Astrocyte (in vitro differentiated cells and primary cell): ENCODE data around the gene ZNHIT3. TPM values are rescaled to one million over a fixed set of nuclear protein-coding genes. Genes with fewer than 3 reads are reported as not detected.
A peak's percentile ranks its signal among the peaks of the same experiment; 100 is the strongest.

ENCODE experiments used
- DNase-seq: peaks from one replicate; pipeline ENCODE4 v3.0.0-alpha.2; 2010; ENCODE audit warnings: low read depth
- FAIRE-seq: peaks from 2 replicates; lab custom pipeline; 2011; peaks lifted over from hg19 to GRCh38; lab: Jason Lieb, UNC
- H2AFZ ChIP-seq: 2 replicates; pipeline ENCODE4 v1.6.0; 2012; ENCODE audit warnings: low read depth, low read length, inconsistent platforms
- H3K27ac ChIP-seq: 2 replicates; pipeline ENCODE4 v1.5.1; 2011; ENCODE audit warnings: low read depth, low read length, inconsistent platforms
- H3K27me3 ChIP-seq: 2 replicates; pipeline ENCODE4 v1.6.0; 2011; ENCODE audit warnings: low read length, inconsistent platforms; ENCODE audit not compliant: insufficient read depth
- H3K36me3 ChIP-seq: 2 replicates; pipeline ENCODE4 v1.5.1; 2011; ENCODE audit warnings: low read length, inconsistent platforms; ENCODE audit not compliant: insufficient read depth
- H3K4me1 ChIP-seq: 2 replicates; pipeline ENCODE4 v1.5.1; 2011; ENCODE audit warnings: low read length, inconsistent platforms; ENCODE audit not compliant: insufficient read depth
- H3K4me2 ChIP-seq: 2 replicates; pipeline ENCODE4 v1.6.0; 2012; ENCODE audit warnings: low read length, inconsistent platforms
- H3K4me3 ChIP-seq: 2 replicates; pipeline ENCODE4 v1.5.1; 2011; ENCODE audit warnings: low read depth, mild to moderate bottlenecking, low read length, inconsistent platforms; ENCODE audit not compliant: insufficient read depth
- H3K79me2 ChIP-seq: 2 replicates; pipeline ENCODE4 v1.6.0; 2012; ENCODE audit warnings: mild to moderate bottlenecking, low read length, inconsistent platforms; ENCODE audit not compliant: insufficient read depth
- H3K9ac ChIP-seq: 2 replicates; pipeline ENCODE4 v1.6.0; 2012; ENCODE audit warnings: mild to moderate bottlenecking, low read length, inconsistent platforms
- H3K9me3 ChIP-seq: 2 replicates; pipeline ENCODE4 v1.5.1; 2012; ENCODE audit warnings: low read depth, mild to moderate bottlenecking, low read length, inconsistent platforms; ENCODE audit not compliant: insufficient read depth
- H4K20me1 ChIP-seq: 2 replicates; pipeline ENCODE4 v1.6.0; 2012; ENCODE audit warnings: low read length, inconsistent platforms; ENCODE audit not compliant: insufficient read depth
- H3K27ac Mint-ChIP-seq: one replicate; pipeline ENCODE4 v1.8.0; 2021; ENCODE audit warnings: mild to moderate bottlenecking, mixed read lengths; ENCODE audit not compliant: unreplicated experiment
- H3K27me3 Mint-ChIP-seq: one replicate; pipeline ENCODE4 v1.8.0; 2021; ENCODE audit warnings: low read depth, mixed read lengths; ENCODE audit not compliant: unreplicated experiment
- H3K36me3 Mint-ChIP-seq: one replicate; pipeline ENCODE4 v1.8.0; 2021; ENCODE audit warnings: low read depth, mixed read lengths; ENCODE audit not compliant: unreplicated experiment
- H3K4me1 Mint-ChIP-seq: one replicate; pipeline ENCODE4 v1.8.0; 2021; ENCODE audit warnings: low read depth, mixed read lengths; ENCODE audit not compliant: unreplicated experiment
- H3K4me3 Mint-ChIP-seq: one replicate; pipeline ENCODE4 v1.8.0; 2021; ENCODE audit warnings: mild to moderate bottlenecking, moderate library complexity, mixed read lengths; ENCODE audit not compliant: unreplicated experiment
- H3K9me3 Mint-ChIP-seq: one replicate; pipeline ENCODE4 v1.8.0; 2021; ENCODE audit warnings: mild to moderate bottlenecking, mixed read lengths; ENCODE audit not compliant: unreplicated experiment
- CTCF ChIP-seq: IDR thresholded peaks from 2 replicates; pipeline ENCODE4 v1.5.1; 2011; ENCODE audit warnings: low read depth, mild to moderate bottlenecking, inconsistent platforms, low read length, moderate library complexity; ENCODE audit not compliant: insufficient read depth
- EZH2 ChIP-seq: IDR thresholded peaks from 2 replicates; pipeline ENCODE4 v1.6.1; 2012; ENCODE audit warnings: mild to moderate bottlenecking, low read length, inconsistent platforms; ENCODE audit not compliant: insufficient read depth
- total RNA-seq: library from RNA; stranded (reverse); gene quantifications from 2 replicates; pipeline ENCODE4 v1.2.1, GENCODE V29; 2021

The ZNHIT3 gene
- total RNA-seq, 1 donor from 2014 or later = 29.4 TPM

DNA sequence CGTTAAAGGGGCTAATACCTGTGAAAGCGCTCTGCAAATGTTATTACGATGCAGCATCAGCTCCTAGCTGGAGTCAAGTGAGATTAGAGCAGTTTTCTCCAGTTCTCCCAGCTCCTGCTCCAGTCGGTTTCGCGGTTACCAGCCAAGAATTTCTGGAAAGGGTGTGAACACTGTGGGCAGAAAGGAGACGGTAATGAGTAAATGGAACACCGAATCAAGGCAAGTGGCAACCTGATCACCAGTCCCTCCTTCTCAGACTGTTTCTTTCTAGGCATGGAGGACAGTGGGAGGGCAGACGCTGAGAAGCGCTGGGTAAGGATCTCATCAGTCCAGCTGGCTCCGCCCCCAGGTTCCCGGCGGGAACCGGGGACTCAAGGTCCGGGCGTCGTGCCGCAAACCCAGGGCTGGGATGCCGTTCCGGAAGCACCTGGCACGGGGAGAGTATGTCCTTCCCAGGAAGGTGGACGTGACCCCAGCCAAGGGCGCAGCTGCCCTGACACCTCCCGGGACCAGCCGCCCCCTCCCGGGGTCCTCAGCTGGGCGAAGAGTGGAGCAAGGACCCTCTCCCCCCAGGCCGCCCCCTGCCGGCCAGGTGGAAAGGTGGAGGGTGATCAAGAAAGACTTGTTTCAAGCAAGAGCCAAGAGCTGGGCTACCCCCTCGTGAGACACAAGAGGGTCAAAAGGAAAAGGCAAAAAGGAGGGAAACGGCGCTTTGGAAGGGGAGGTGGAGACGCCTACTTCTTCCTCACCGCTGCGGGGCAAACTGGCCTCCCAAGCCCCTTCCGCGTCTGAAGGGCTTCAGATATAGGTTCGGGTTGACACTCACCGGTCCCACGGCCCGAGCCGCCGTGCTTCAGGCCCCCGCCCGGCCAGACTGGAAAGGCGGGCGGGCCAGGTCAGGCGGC, 47.7 kb downstream of the ZNHIT3 start:
- Histone ChIP-seq H3K4me1 (peaks cover 16% of the 10 kb centered on the region), H3K79me2 (peaks cover 45% of the 10 kb centered on the region), H4K20me1 (peaks cover 4% of the 10 kb centered on the region), H3K4me3 (peak overlapping the region; percentile 75), H3K9me3 (no peaks in the 10 kb centered on the region), H3K4me2 (peak overlapping the region; percentile 97), H2AFZ (peak overlapping the region; percentile 81), H3K36me3 (peaks cover 17% of the 10 kb centered on the region), H3K9ac (peak overlapping the region; percentile 93), H3K27ac (peak overlapping the region; percentile 93), H3K27me3 (no peaks in the 10 kb centered on the region)
- FAIRE-seq (no peak), DNase-seq (peak; percentile 43)
- TF ChIP-seq EZH2 (no peak), CTCF (peak; percentile 23)
- peaks cover 6% of the 10 kb centered on the region for H3K4me1 Mint-ChIP-seq
- peaks cover 13% of the 10 kb centered on the region for H3K36me3 Mint-ChIP-seq
- peak overlapping the region; percentile 96 for H3K4me3 Mint-ChIP-seq
- no peaks in the 10 kb centered on the region for H3K9me3 Mint-ChIP-seq
- no peaks in the 10 kb centered on the region for H3K27me3 Mint-ChIP-seq
- peak overlapping the region; percentile 97 for H3K27ac Mint-ChIP-seq

DNA sequence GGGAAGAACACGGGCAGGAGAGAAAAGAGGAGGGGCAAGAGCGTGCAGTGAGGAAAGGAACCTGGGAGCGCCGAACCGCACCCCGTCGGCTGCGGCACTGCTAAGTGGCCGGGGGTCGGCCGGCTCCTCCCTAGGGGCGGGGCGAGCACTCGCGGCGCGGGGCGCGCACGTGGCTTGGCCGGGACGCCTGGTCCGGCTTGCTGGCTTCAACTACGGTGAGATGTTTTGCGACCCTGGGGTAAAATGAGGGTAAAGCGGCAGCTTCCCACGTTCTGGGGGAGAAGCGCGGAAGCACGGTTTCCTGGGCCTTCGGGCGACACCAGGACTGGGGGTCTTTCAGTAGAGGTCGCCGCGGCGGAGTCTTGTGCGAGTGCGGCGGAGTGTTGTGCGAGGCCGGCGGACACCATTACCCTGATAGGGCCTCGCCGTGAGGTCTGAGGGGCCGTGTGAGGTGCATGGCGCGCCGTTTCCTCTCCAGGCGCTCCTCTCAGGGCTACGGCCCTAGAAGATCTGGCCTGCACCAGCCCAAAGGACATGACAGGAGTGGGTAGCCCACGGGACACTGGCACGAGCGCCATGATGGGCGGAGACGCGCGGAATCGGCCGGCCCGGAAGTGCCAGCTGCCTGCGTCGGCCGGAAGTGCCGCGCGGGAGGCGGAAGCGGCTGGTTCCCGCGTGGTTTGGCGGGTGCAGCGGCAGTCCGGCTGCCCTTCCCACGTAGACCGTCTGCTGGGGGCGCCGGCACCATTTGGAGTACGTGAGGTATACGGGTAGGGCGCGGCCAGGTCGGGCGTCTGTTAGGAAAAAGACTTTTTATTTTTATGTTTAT, 48.6 kb downstream of the ZNHIT3 start, which contains the start of the genes MYO19 and PIGW:
MYO19 (minus strand) TSS at position 29 of the 829 bp plus-strand sequence. CDS start 2,330 bp downstream, outside the sequence.
PIGW (plus strand) TSS at position 148 of the 829 bp plus-strand sequence. CDS start 2,115 bp downstream, outside the sequence.
- DNase-seq = peak; percentile 81
- H3K9me3 ChIP-seq = no peaks in the 10 kb centered on the region
- peak within 1 kb of the TSS; percentile 97 for H3K4me2 ChIP-seq
- H3K27ac Mint-ChIP-seq = peak within 1 kb of the TSS; percentile 97
- peak within 1 kb of the TSS; percentile 93 for H3K27ac ChIP-seq
- H3K9me3 Mint-ChIP-seq = no peaks in the 10 kb centered on the region
- peaks cover 4% of the 10 kb centered on the region for H3K4me1 Mint-ChIP-seq
- TF ChIP-seq EZH2 = no peak
- TF ChIP-seq CTCF = no peak
- H3K27me3 Mint-ChIP-seq = no peaks in the 10 kb centered on the region
- no peaks in the 10 kb centered on the region for H3K27me3 ChIP-seq
- peaks cover 11% of the 10 kb centered on the region for H3K36me3 Mint-ChIP-seq
- peaks cover 11% of the 10 kb centered on the region for H3K4me1 ChIP-seq
- H2AFZ ChIP-seq = peak within 1 kb of the TSS; percentile 81
- FAIRE-seq = no peak
- peaks cover 45% of the 10 kb centered on the region for H3K79me2 ChIP-seq
- H3K9ac ChIP-seq = peak within 1 kb of the TSS; percentile 93
- peak within 1 kb of the TSS; percentile 75 for H3K4me3 ChIP-seq
- H3K36me3 ChIP-seq = peaks cover 17% of the 10 kb centered on the region
- peak within 1 kb of the TSS; percentile 96 for H3K4me3 Mint-ChIP-seq
- no peaks in the 10 kb centered on the region for H4K20me1 ChIP-seq
